GM18502 (cell line): ENCODE measurements around the gene SELENOM.

Experiments
- ATAC-seq: cut with Tn5 transposase; IDR thresholded peaks from one replicate; pipeline ENCODE4 v1.9.1; 2021; ENCODE audit warnings: mild to moderate bottlenecking; ENCODE audit not compliant: unreplicated experiment, poor library complexity

SELENOM gene

GRCh38 chr22:31093086-31093850, 14.1 kb downstream of the SELENOM start:
- no peak for ATAC-seq

GRCh38 chr22:31092161-31092560, 15.2 kb downstream of the SELENOM start:
- ATAC-seq, result no peak

GRCh38 chr22:31091106-31091975, 16.0 kb downstream of the SELENOM start:
- ATAC-seq, result no peak

- no peak for ATAC-seq
These were observed 16.9 kb downstream of the SELENOM start for GRCh38 chr22:31090217-31091085.

GRCh38 chr22:31089160-31090100, 17.9 kb downstream of the SELENOM start:
- ATAC-seq, result no peak

- no peak for ATAC-seq
These were observed 19.0 kb downstream of the SELENOM start for GRCh38 chr22:31088233-31088986.

GRCh38 chr22:31087744-31088215, 19.6 kb downstream of the SELENOM start:
- ATAC-seq, result no peak

GRCh38 chr22:31086703-31087330, 20.6 kb downstream of the SELENOM start:
- no peak for ATAC-seq

GRCh38 chr22:31085928-31086327, 21.4 kb downstream of the SELENOM start:
- ATAC-seq, result no peak

- ATAC-seq, result no peak
These were observed 21.9 kb downstream of the SELENOM start for GRCh38 chr22:31085493-31085824.

- ATAC-seq, result peak; percentile 73
These were observed 22.4 kb downstream of the SELENOM start for GRCh38 chr22:31084811-31085492.

- ATAC-seq, result peak; percentile 6
These were observed 23.2 kb downstream of the SELENOM start for GRCh38 chr22:31083923-31084810.

- no peak for ATAC-seq
These were observed 24.0 kb downstream of the SELENOM start for GRCh38 chr22:31083377-31083768.

GRCh38 chr22:31082606-31083376, 24.6 kb downstream of the SELENOM start:
- no peak for ATAC-seq

GRCh38 chr22:31081963-31082605, 25.3 kb downstream of the SELENOM start:
- ATAC-seq, result no peak
